ENCODE data around the gene JADE1. TPM values are rescaled to one million over a fixed set of nuclear protein-coding genes. Genes with fewer than 3 reads are reported as not detected.
A peak's percentile ranks its signal among the peaks of the same experiment; 100 is the strongest.

The JADE1 gene
- total RNA-seq, 1 donor from 2014 or later = 49.8 TPM

GRCh38 chr4:128871948-128872347, 62.4 kb downstream of the JADE1 start:
- no peak for DNase-seq (ENCODE audit: low spot score)

- no peak for DNase-seq (ENCODE audit: low spot score)
Measured at GRCh38 chr4:128876200-128876599, 66.7 kb downstream of the JADE1 start.

GRCh38 chr4:128877934-128878333, 68.4 kb downstream of the JADE1 start:
- DNase-seq (ENCODE audit: low spot score) = no peak

GRCh38 chr4:128879283-128879682, 69.8 kb downstream of the JADE1 start:
- no peak for DNase-seq (ENCODE audit: low spot score)

- DNase-seq (ENCODE audit: low spot score) = no peak
Measured at GRCh38 chr4:128879971-128880370, 70.5 kb downstream of the JADE1 start.

GRCh38 chr4:128880662-128881061, 71.2 kb downstream of the JADE1 start:
- DNase-seq (ENCODE audit: low spot score) = no peak

GRCh38 chr4:128904821-128905220, 95.3 kb downstream of the JADE1 start:
- DNase-seq (ENCODE audit: low spot score) = no peak

GRCh38 chr4:128906581-128906980, 97.1 kb downstream of the JADE1 start:
- DNase-seq (ENCODE audit: low spot score) = no peak

GRCh38 chr4:128907981-128908380, 98.5 kb downstream of the JADE1 start:
- no peak for DNase-seq (ENCODE audit: low spot score)

- DNase-seq (ENCODE audit: low spot score) = no peak
Measured at GRCh38 chr4:128908735-128909134, 99.2 kb downstream of the JADE1 start.

GRCh38 chr4:128913228-128913627, 103.7 kb downstream of the JADE1 start:
- no peak for DNase-seq (ENCODE audit: low spot score)

- no peak for DNase-seq (ENCODE audit: low spot score)
Measured at GRCh38 chr4:128915544-128915943, 106.0 kb downstream of the JADE1 start.

GRCh38 chr4:128916832-128917231, 107.3 kb downstream of the JADE1 start:
- peak; percentile 23 for DNase-seq (ENCODE audit: low spot score)

- DNase-seq (ENCODE audit: low spot score) = no peak
Measured at GRCh38 chr4:128917781-128918180, 108.3 kb downstream of the JADE1 start.

GRCh38 chr4:128921954-128922353, 112.5 kb downstream of the JADE1 start:
- no peak for DNase-seq (ENCODE audit: low spot score)

Data from mucosa of gallbladder (tissue), 1 donor.